MCF 10A (cell line): ENCODE results near the gene ST3GAL4. TPM values are rescaled to one million over a fixed set of nuclear protein-coding genes. Genes with fewer than 3 reads are reported as not detected.
"Not testable (repeated sequence)": the region's sequence is repeated elsewhere in the genome, so short reads cannot be mapped to it uniquely, and the experiment has no call there.

Source experiments
- BruUV-seq: library from RNA; stranded (reverse); fragments of 400-500 nt; replicated peaks from 2 replicates; lab custom pipeline; 2021; lab: Mats Ljungman, UMichigan
- CTCF ChIA-PET: fragments of 300-600 bp; sonication (Branson Sonifier 250); formaldehyde crosslinking; extraction: SDS; loops from one replicate; lab custom pipeline; 2021; ENCODE audit warnings: antibody characterized with exemption, inconsistent platforms; lab: Yijun Ruan, JAX
- POLR2A ChIA-PET: fragments of 300-600, 350-650 bp; sonication (Branson Sonifier 250); formaldehyde crosslinking; extraction: SDS; loops from one replicate; lab custom pipeline; 2020; ENCODE audit warnings: antibody characterized with exemption, inconsistent platforms; lab: Yijun Ruan, JAX
- DNase-seq: peaks from one replicate; pipeline ENCODE4 v3.0.0-alpha.2; 2018; ENCODE audit not compliant: unreplicated experiment
- H3K27ac Mint-ChIP-seq: one replicate; pipeline ENCODE4 v1.8.0; 2022; ENCODE audit warnings: mild to moderate bottlenecking, low read depth, mixed read lengths; ENCODE audit not compliant: unreplicated experiment
- H3K27me3 Mint-ChIP-seq: one replicate; pipeline ENCODE4 v1.8.0; 2022; ENCODE audit warnings: mixed read lengths; ENCODE audit not compliant: insufficient read depth, unreplicated experiment
- H3K36me3 Mint-ChIP-seq: one replicate; pipeline ENCODE4 v1.8.0; 2022; ENCODE audit warnings: mild to moderate bottlenecking, moderate library complexity, mixed read lengths; ENCODE audit not compliant: insufficient read depth, unreplicated experiment
- H3K4me1 Mint-ChIP-seq: one replicate; pipeline ENCODE4 v1.8.0; 2022; ENCODE audit warnings: mixed read lengths; ENCODE audit not compliant: insufficient read depth, unreplicated experiment
- H3K4me3 Mint-ChIP-seq: one replicate; pipeline ENCODE4 v1.8.0; 2022; ENCODE audit warnings: mild to moderate bottlenecking, moderate library complexity, mixed read lengths; ENCODE audit not compliant: unreplicated experiment
- H3K9me3 Mint-ChIP-seq: one replicate; pipeline ENCODE4 v1.8.0; 2022; ENCODE audit warnings: mixed read lengths; ENCODE audit not compliant: unreplicated experiment
- intact Hi-C: fragments of 100-400 bp; cut with micrococcal nuclease; formaldehyde crosslinking; loops from 2 replicates; pipeline ENCODE4 v1.14.1; 2022
- total RNA-seq: library from RNA; stranded (reverse); gene quantifications from 2 replicates; pipeline ENCODE4 v1.2.3, GENCODE V29; 2022
- TF ChIP-seq, protein P1 (sequence below): fragments of 200-600 bp; IDR thresholded peaks from one replicate; pipeline ENCODE4 v1.8.0; 2022; ENCODE audit warnings: antibody characterized with exemption, mild to moderate bottlenecking; ENCODE audit not compliant: unreplicated experiment

ST3GAL4 gene
- total RNA-seq, 1 experiment from 2014 or later: 15.3 TPM

DNA sequence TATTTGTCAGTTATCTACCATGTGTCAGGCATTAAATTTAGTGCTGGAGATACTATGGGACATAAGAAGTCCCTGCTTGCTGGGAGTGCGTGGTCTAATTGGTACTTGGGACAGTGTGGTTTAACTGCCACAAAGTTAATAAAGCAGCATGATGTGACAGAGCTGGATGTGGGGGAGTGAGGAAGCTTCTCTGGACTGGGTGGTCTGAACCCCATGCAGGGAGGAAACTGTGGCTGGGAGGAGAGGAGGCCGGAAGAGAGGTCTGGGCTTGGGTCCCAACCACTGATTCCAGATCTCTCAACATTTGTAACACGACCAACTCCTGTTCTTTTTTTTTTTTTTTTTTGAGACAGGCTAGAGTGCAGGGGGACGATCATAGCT, 37.1 kb downstream of the ST3GAL4 start:
- no peaks in the 10 kb centered on the region for H3K27me3 Mint-ChIP-seq
- TF ChIP-seq, protein P1, sequence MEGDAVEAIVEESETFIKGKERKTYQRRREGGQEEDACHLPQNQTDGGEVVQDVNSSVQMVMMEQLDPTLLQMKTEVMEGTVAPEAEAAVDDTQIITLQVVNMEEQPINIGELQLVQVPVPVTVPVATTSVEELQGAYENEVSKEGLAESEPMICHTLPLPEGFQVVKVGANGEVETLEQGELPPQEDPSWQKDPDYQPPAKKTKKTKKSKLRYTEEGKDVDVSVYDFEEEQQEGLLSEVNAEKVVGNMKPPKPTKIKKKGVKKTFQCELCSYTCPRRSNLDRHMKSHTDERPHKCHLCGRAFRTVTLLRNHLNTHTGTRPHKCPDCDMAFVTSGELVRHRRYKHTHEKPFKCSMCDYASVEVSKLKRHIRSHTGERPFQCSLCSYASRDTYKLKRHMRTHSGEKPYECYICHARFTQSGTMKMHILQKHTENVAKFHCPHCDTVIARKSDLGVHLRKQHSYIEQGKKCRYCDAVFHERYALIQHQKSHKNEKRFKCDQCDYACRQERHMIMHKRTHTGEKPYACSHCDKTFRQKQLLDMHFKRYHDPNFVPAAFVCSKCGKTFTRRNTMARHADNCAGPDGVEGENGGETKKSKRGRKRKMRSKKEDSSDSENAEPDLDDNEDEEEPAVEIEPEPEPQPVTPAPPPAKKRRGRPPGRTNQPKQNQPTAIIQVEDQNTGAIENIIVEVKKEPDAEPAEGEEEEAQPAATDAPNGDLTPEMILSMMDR: no peak
- H3K4me1 Mint-ChIP-seq: peaks cover 27% of the 10 kb centered on the region
- no TSS peak for BruUV-seq
- POLR2A ChIA-PET: interaction anchor here (1.0 kb wide), 1 partner anchor 9 kb away, joined by 3 read pairs; no protein-coding TSS in a partner anchor
- CTCF ChIA-PET: interaction anchor here (0.6 to 1.4 kb wide), 4 partner anchors 50 to 1560 kb away, joined by 3 to 4 read pairs (median 3); no protein-coding TSS in a partner anchor
- no peaks in the 10 kb centered on the region for H3K36me3 Mint-ChIP-seq
- H3K9me3 Mint-ChIP-seq: no peaks in the 10 kb centered on the region
- no peak for DNase-seq
- H3K27ac Mint-ChIP-seq: peak overlapping the region; percentile 83
- H3K4me3 Mint-ChIP-seq: no peak overlapping the region
- intact Hi-C loops: no loop called here

DNA sequence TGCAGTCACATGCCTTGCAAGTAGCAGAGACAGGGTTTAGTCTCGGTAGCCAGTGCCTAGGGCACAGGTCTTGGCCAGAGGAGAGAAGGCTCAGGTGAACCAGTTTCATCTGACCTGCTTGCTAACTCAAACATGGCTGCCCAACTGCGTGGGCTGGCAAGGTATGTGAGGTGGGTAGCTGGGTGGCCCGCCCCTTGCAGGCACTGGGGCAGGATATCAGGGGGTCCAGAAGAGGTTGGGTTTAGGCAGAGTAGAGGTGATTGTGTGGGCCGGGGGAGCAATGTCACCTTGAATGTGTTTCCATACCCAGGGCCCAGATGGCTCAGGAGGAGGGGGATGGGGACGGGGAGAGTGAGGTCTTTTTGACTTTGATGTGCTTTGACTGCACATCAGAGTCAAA, 37.7 kb downstream of the ST3GAL4 start:
- Mint-ChIP-seq H3K4me3 (no peak overlapping the region), H3K9me3 (no peaks in the 10 kb centered on the region), H3K27ac (peak overlapping the region; percentile 83), H3K4me1 (peaks cover 27% of the 10 kb centered on the region), H3K36me3 (no peaks in the 10 kb centered on the region), H3K27me3 (no peaks in the 10 kb centered on the region)
- intact Hi-C loops: no loop called here
- CTCF ChIA-PET: interaction anchor here (0.9 to 1.8 kb wide), 4 partner anchors 49 to 88 kb away, joined by 3 to 6 read pairs (median 4); no protein-coding TSS in a partner anchor
- BruUV-seq: no TSS peak
- TF ChIP-seq, protein P1: no peak
- no peak for DNase-seq
- POLR2A ChIA-PET: interaction anchor here (2.4 kb wide), 1 partner anchor 10 kb away, joined by 11 read pairs; no protein-coding TSS in a partner anchor

DNA sequence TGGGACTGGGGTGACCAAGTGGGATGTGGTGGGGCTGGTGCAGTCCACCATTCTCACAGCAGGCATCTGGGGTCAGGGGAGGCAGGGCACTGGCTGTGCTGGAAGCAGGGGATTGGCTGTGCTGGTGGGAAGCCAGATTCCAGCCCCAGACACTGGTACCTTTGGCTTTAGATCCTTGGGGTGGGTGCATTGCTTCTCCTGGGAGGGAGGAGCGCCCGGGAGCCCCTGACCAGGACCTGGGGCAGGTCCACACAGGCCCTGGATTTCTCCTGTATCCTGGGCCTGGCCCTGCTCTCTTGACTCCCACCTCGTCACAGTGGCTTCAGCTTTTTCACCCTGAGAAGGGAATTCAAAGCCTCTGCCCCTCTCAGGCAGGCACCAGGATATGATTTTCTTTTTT, 38.5 kb downstream of the ST3GAL4 start:
- H3K9me3 Mint-ChIP-seq: no peaks in the 10 kb centered on the region
- intact Hi-C loops: no loop called here
- no peaks in the 10 kb centered on the region for H3K36me3 Mint-ChIP-seq
- BruUV-seq: no TSS peak
- peaks cover 27% of the 10 kb centered on the region for H3K4me1 Mint-ChIP-seq
- H3K27ac Mint-ChIP-seq: peak overlapping the region; percentile 83
- H3K27me3 Mint-ChIP-seq: no peaks in the 10 kb centered on the region
- CTCF ChIA-PET: interaction anchor here (0.7 to 1.8 kb wide), 6 partner anchors 12 to 363 kb away, joined by 3 to 6 read pairs (median 3); no protein-coding TSS in a partner anchor
- TF ChIP-seq, protein P1: no peak
- no peak overlapping the region for H3K4me3 Mint-ChIP-seq
- DNase-seq: peak; percentile 51
- POLR2A ChIA-PET: interaction anchor here (0.6 to 2.4 kb wide), 4 partner anchors 9 to 95 kb away, joined by 3 to 11 read pairs (median 4); partner anchors contain the start of gene ST3GAL4

DNA sequence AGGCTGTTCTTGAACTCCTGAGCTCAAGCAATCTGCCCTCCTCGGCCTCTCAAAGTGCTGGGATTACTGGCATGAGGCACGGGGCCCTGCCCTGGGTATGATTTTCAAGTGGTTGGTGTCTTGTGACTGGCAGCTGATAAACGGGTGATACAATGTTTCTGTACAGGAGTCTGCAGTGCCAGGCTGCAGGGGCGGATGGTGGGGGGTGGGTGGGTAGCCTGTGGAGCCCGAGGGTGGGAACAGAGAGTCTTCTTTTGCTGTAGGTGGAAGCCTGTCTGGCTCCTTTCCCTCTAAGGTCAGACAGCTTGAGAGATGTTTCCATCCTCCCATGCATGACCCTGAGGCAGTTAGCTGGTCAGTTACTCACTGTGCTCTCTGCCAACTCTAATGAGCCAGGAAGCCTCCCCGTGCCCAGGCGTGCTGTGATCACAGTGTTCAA, 39.2 kb downstream of the ST3GAL4 start:
- H3K36me3 Mint-ChIP-seq, BruUV-seq, H3K27me3 Mint-ChIP-seq, H3K4me3 Mint-ChIP-seq, H3K9me3 Mint-ChIP-seq, intact Hi-C loops: not testable (repeated sequence)
- DNase-seq: peak; percentile 91
- Mint-ChIP-seq H3K27ac (peak overlapping the region; percentile 83), H3K4me1 (peaks cover 27% of the 10 kb centered on the region)
- CTCF ChIA-PET: interaction anchor here (0.7 to 1.8 kb wide), 6 partner anchors 11 to 364 kb away, joined by 3 to 6 read pairs (median 3); no protein-coding TSS in a partner anchor
- POLR2A ChIA-PET: interaction anchor here (0.6 to 2.4 kb wide), 5 partner anchors 8 to 95 kb away, joined by 3 to 11 read pairs (median 4); partner anchors contain the start of gene ST3GAL4

DNA sequence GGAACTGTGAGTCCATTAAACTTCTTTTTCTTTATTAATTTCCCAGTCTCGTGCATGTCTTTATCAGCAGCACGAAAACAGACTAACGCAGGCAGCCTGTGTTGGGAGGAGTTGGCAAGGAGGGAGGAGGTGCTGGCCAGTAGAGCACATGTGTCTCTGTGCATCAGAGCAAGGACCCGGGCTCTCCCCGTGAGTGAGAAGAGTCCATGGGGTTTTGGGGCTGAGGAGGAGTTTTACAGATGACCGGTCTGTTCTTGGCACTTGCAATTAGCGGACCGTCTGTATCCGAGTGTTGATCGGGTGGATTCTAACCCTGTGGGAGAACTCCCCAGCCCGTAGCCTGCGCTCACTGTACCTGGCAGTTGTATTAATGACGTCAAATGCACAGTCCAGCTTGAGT, 40.3 kb downstream of the ST3GAL4 start:
- peaks cover 27% of the 10 kb centered on the region for H3K4me1 Mint-ChIP-seq
- CTCF ChIA-PET, H3K4me3 Mint-ChIP-seq, H3K36me3 Mint-ChIP-seq, BruUV-seq, DNase-seq, H3K9me3 Mint-ChIP-seq, intact Hi-C loops, H3K27me3 Mint-ChIP-seq, H3K27ac Mint-ChIP-seq: not testable (repeated sequence)
- POLR2A ChIA-PET: interaction anchor here (1.1 to 2.4 kb wide), 3 partner anchors 7 to 42 kb away, joined by 3 to 11 read pairs (median 5); partner anchors contain the start of gene ST3GAL4

DNA sequence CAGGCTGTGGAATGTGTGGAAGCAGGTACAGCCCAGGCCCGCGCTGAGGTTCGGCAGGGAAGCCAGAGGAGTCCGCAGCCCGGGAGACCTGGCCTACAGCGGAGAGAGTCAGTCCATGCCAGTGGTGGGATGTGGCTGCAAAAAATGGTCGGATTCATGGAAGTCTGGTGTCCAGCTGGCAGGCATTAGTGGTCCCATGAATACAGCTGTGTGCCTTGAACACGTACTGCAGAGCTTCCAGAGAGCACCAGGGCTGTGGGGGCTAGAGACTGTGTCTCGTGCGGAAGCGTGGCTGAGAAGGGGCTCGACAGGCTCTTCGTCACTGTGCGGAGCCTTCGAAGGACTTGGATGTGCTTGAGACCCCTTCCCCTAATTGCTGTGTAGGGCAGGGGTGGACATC, 40.8 kb downstream of the ST3GAL4 start:
- H3K4me3 Mint-ChIP-seq, POLR2A ChIA-PET, BruUV-seq, H3K27me3 Mint-ChIP-seq, H3K27ac Mint-ChIP-seq, intact Hi-C loops, H3K9me3 Mint-ChIP-seq, DNase-seq, H3K36me3 Mint-ChIP-seq: not testable (repeated sequence)
- CTCF ChIA-PET: interaction anchor here (0.7 kb wide), 1 partner anchor 87 kb away, joined by 4 read pairs; no protein-coding TSS in a partner anchor
- H3K4me1 Mint-ChIP-seq: peaks cover 25% of the 10 kb centered on the region
